Left ventricle myocardium inferior (tissue), 1 donor: ENCODE measurements around the gene UPF1. TPM values are rescaled to one million over a fixed set of nuclear protein-coding genes. Genes with fewer than 3 reads are reported as not detected.
"Not testable (repeated sequence)": the region's sequence is repeated elsewhere in the genome, so short reads cannot be mapped to it uniquely, and the experiment has no call there.

Source experiments
- DNase-seq: peaks from one replicate; pipeline ENCODE4 v3.0.0-alpha.2; 2020
- H3K27ac ChIP-seq: fragments of 200-600 bp; replicated peaks from 2 replicates; pipeline ENCODE4 v1.8.0; 2021
- H3K27me3 ChIP-seq: fragments of 200-600 bp; 2 replicates; pipeline ENCODE4 v1.8.0; 2021; ENCODE audit warnings: low read depth
- H3K36me3 ChIP-seq: fragments of 200-600 bp; 2 replicates; pipeline ENCODE4 v1.8.0; 2021
- H3K4me1 ChIP-seq: fragments of 200-600 bp; 2 replicates; pipeline ENCODE4 v1.8.0; 2021
- H3K4me3 ChIP-seq: fragments of 200-600 bp; 2 replicates; pipeline ENCODE4 v1.8.0; 2021; ENCODE audit warnings: mild to moderate bottlenecking, moderate library complexity
- H3K9me3 ChIP-seq: fragments of 200-600 bp; replicated peaks from 2 replicates; pipeline ENCODE4 v1.8.0; 2021
- CTCF ChIP-seq: fragments of 200-600 bp; IDR thresholded peaks from 2 replicates; pipeline ENCODE4 v1.8.0; 2021; ENCODE audit warnings: antibody characterized with exemption, mild to moderate bottlenecking, borderline replicate concordance
- intact Hi-C: fragments of 100-400 bp; cut with micrococcal nuclease; formaldehyde crosslinking; loops from one replicate; pipeline ENCODE4 v1.11.0; 2022
- total RNA-seq: library from RNA; stranded (reverse); fragmentation: NEBNext Ultra II Directional; extraction: Animal tissue kit (Norgen Biotek cat#: 25700); gene quantifications from one replicate; pipeline ENCODE4 v1.2.1, GENCODE V29; 2021
- donor health status: DM: no; HTN: yes; CAD: no; lungs with severe emphysema.

UPF1 gene
- total RNA-seq, 1 donor from 2014 or later, result 32.3 TPM

- Histone ChIP-seq H3K9me3 (no peaks in the 10 kb centered on the region), H3K27me3 (peaks cover 73% of the 10 kb centered on the region), H3K27ac (no peak overlapping the region), H3K4me1 (no peaks in the 10 kb centered on the region), H3K36me3 (no peaks in the 10 kb centered on the region), H3K4me3 (no peak overlapping the region)
- TF ChIP-seq CTCF, result no peak
- intact Hi-C loops, result no loop called here
- no peak for DNase-seq
These were observed 27.1 kb upstream of the UPF1 start for GRCh38 chr19:18804643-18805042.

GRCh38 chr19:18807861-18808331, 23.9 kb upstream of the UPF1 start:
- Histone ChIP-seq H3K27ac (peak overlapping the region; percentile 57), H3K27me3 (peaks cover 43% of the 10 kb centered on the region), H3K4me3 (no peak overlapping the region), H3K4me1 (no peaks in the 10 kb centered on the region), H3K36me3 (no peaks in the 10 kb centered on the region), H3K9me3 (no peaks in the 10 kb centered on the region)
- no peak for TF ChIP-seq CTCF
- peak; percentile 33 for DNase-seq
- intact Hi-C loops, result no loop called here

GRCh38 chr19:18809149-18809868, 22.4 kb upstream of the UPF1 start:
- H3K27ac ChIP-seq, result peak overlapping the region; percentile 58
- H3K4me3 ChIP-seq, result no peak overlapping the region
- H3K9me3 ChIP-seq, result no peaks in the 10 kb centered on the region
- no peaks in the 10 kb centered on the region for H3K36me3 ChIP-seq
- DNase-seq, result peak; percentile 56
- H3K4me1 ChIP-seq, result no peaks in the 10 kb centered on the region
- peaks cover 31% of the 10 kb centered on the region for H3K27me3 ChIP-seq
- intact Hi-C loops, result no loop called here
- TF ChIP-seq CTCF, result no peak

- DNase-seq, H3K4me3 ChIP-seq, H3K4me1 ChIP-seq, H3K27ac ChIP-seq, intact Hi-C loops, H3K9me3 ChIP-seq, H3K36me3 ChIP-seq: not testable (repeated sequence)
- H3K27me3 ChIP-seq, result peaks cover 25% of the 10 kb centered on the region
These were observed 20.1 kb upstream of the UPF1 start for GRCh38 chr19:18811638-18812037.

- H3K4me1 ChIP-seq, result no peaks in the 10 kb centered on the region
- TF ChIP-seq CTCF, result no peak
- no peak overlapping the region for H3K4me3 ChIP-seq
- no peak for DNase-seq
- intact Hi-C loops, result no loop called here
- H3K9me3 ChIP-seq, result no peaks in the 10 kb centered on the region
- H3K36me3 ChIP-seq, result no peaks in the 10 kb centered on the region
- H3K27me3 ChIP-seq, result peaks cover 17% of the 10 kb centered on the region
- no peak overlapping the region for H3K27ac ChIP-seq
These were observed 17.7 kb upstream of the UPF1 start for GRCh38 chr19:18814063-18814462.

- no peak for TF ChIP-seq CTCF
- no peak overlapping the region for H3K4me3 ChIP-seq
These were observed 16.1 kb upstream of the UPF1 start for GRCh38 chr19:18815673-18816072.

GRCh38 chr19:18816645-18817044, 15.1 kb upstream of the UPF1 start:
- H3K4me1 ChIP-seq, H3K9me3 ChIP-seq, H3K4me3 ChIP-seq, H3K36me3 ChIP-seq, intact Hi-C loops, DNase-seq, H3K27ac ChIP-seq: not testable (repeated sequence)
- peaks cover 20% of the 10 kb centered on the region for H3K27me3 ChIP-seq

More at GRCh38 chr19:18815673-18816072, 16.1 kb upstream of the UPF1 start:
- no peak for DNase-seq
- intact Hi-C loops, result no loop called here
- no peak overlapping the region for H3K27ac ChIP-seq
- no peaks in the 10 kb centered on the region for H3K36me3 ChIP-seq
- no peaks in the 10 kb centered on the region for H3K4me1 ChIP-seq
- peaks cover 11% of the 10 kb centered on the region for H3K27me3 ChIP-seq
- H3K9me3 ChIP-seq, result no peaks in the 10 kb centered on the region
